ENCODE data around the gene PLAU. TPM values are rescaled to one million over a fixed set of nuclear protein-coding genes. Genes with fewer than 3 reads are reported as not detected.

Gene PLAU
- total and polyA plus RNA-seq, 2 donors (not counting 1 experiment from before 2014, with no cell fraction given) = 93.6 to 98.9 TPM

DNA sequence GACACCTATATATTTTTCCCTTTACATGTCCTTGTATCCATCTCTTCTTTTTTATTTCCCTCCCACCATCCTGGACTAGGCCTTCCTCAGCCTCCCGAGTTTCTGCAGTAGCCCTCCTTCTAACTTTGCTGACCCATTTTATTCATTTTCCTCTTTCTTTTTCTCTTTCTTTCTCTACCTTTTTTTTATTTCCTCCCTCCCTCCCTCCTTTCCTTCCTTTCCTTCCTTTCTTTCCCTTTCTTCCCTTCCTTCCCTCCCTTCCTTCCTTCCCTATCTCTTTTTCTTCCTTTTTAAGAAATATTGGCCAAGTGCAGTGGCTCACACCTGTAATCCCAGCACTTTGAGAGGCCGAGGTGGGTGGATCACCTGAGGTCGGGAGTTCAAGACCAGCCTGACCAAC lies 26.9 kb upstream of the PLAU start:
- Histone ChIP-seq H3K79me2 (ENCODE audit: control insufficient read depth, insufficient read depth, low read length) (no peaks in the 10 kb centered on the region), H3K9me3 (ENCODE audit: control insufficient read depth, insufficient read depth, low read depth, low read length) (no peaks in the 10 kb centered on the region), H3K4me2 (ENCODE audit: extremely low read depth, insufficient read depth, low read length) (no peak overlapping the region), H3K4me3 (replicated peaks in 1 of 4; ENCODE audit: control extremely low read depth in 1 of 4, insufficient read depth in 1 of 4, low read depth in 3 of 4, low read length in 4 of 4) (no peak overlapping the region), H3K9ac (ENCODE audit: insufficient read depth, low read length) (no peak overlapping the region), H2AFZ (ENCODE audit: low read length) (no peak overlapping the region), H3K36me3 (ENCODE audit: control insufficient read depth, insufficient read depth, low read length) (no peaks in the 10 kb centered on the region), H3K27ac (ENCODE audit: insufficient read depth, low read length) (no peak overlapping the region), H3K4me1 (ENCODE audit: control insufficient read depth, extremely low read depth, insufficient read depth, low read length) (peaks cover 27% of the 10 kb centered on the region), H4K20me1 (ENCODE audit: control insufficient read depth, extremely low read depth, insufficient read depth, low read length) (no peaks in the 10 kb centered on the region), H3K27me3 (ENCODE audit: control insufficient read depth, insufficient read depth, low read length) (no peaks in the 10 kb centered on the region)
- TF ChIP-seq, protein P1, sequence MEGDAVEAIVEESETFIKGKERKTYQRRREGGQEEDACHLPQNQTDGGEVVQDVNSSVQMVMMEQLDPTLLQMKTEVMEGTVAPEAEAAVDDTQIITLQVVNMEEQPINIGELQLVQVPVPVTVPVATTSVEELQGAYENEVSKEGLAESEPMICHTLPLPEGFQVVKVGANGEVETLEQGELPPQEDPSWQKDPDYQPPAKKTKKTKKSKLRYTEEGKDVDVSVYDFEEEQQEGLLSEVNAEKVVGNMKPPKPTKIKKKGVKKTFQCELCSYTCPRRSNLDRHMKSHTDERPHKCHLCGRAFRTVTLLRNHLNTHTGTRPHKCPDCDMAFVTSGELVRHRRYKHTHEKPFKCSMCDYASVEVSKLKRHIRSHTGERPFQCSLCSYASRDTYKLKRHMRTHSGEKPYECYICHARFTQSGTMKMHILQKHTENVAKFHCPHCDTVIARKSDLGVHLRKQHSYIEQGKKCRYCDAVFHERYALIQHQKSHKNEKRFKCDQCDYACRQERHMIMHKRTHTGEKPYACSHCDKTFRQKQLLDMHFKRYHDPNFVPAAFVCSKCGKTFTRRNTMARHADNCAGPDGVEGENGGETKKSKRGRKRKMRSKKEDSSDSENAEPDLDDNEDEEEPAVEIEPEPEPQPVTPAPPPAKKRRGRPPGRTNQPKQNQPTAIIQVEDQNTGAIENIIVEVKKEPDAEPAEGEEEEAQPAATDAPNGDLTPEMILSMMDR (conservative IDR thresholded peaks at IDR 0.05 in 1 of 2, IDR thresholded peaks at IDR 0.05 in 1 of 2; ENCODE audit: low read depth in 1 of 2, low read length in 2 of 2) = no peak
- TF ChIP-seq EZH2 (IDR thresholded peaks at IDR 0.05; ENCODE audit: low read length, missing control alignments) = no peak
- no peak for DNase-seq (ENCODE audit: low read depth in 2 of 2)

DNA sequence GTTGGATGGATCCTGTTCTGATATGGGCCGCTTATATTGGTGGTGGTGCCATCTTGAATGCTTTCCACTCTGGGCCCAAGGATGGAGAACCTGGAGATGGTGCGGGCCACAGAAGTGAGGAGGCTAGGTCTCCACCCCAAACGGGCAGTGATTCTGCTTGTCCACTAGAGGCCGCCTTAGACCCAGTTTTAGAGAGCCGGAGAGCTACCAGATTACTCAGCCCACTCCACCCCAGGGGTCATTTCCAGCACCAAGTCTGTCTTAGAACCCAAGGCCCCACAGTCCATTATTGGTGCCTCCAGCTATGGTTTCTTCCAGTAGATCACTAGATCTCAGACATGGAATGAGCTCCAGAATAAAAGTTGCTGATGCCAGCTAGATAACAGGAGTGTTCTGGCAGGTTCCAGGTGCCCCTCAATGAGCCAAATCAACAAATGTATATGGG lies 24.8 kb upstream of the PLAU start:
- H3K4me1 ChIP-seq (ENCODE audit: control insufficient read depth, extremely low read depth, insufficient read depth, low read length) = peaks cover 27% of the 10 kb centered on the region
- no peaks in the 10 kb centered on the region for H3K27me3 ChIP-seq (ENCODE audit: control insufficient read depth, insufficient read depth, low read length)
- H3K9me3 ChIP-seq (ENCODE audit: control insufficient read depth, insufficient read depth, low read depth, low read length) = no peaks in the 10 kb centered on the region
- TF ChIP-seq EZH2 (IDR thresholded peaks at IDR 0.05; ENCODE audit: low read length, missing control alignments) = no peak
- TF ChIP-seq, protein P1 (conservative IDR thresholded peaks at IDR 0.05 in 1 of 2, IDR thresholded peaks at IDR 0.05 in 1 of 2; ENCODE audit: low read depth in 1 of 2, low read length in 2 of 2) = peak; percentile 91
- no peaks in the 10 kb centered on the region for H4K20me1 ChIP-seq (ENCODE audit: control insufficient read depth, extremely low read depth, insufficient read depth, low read length)
- no peaks in the 10 kb centered on the region for H3K36me3 ChIP-seq (ENCODE audit: control insufficient read depth, insufficient read depth, low read length)
- H3K9ac ChIP-seq (ENCODE audit: insufficient read depth, low read length) = no peak overlapping the region
- H3K27ac ChIP-seq (ENCODE audit: insufficient read depth, low read length) = peak overlapping the region; percentile 84
- no peak overlapping the region for H3K4me2 ChIP-seq (ENCODE audit: extremely low read depth, insufficient read depth, low read length)
- no peak overlapping the region for H3K4me3 ChIP-seq (replicated peaks in 1 of 4; ENCODE audit: control extremely low read depth in 1 of 4, insufficient read depth in 1 of 4, low read depth in 3 of 4, low read length in 4 of 4)
- peak overlapping the region; percentile 39 for H2AFZ ChIP-seq (ENCODE audit: low read length)
- peak; percentile 73 to 86 for DNase-seq (ENCODE audit: low read depth in 2 of 2)
- no peaks in the 10 kb centered on the region for H3K79me2 ChIP-seq (ENCODE audit: control insufficient read depth, insufficient read depth, low read length)

DNA sequence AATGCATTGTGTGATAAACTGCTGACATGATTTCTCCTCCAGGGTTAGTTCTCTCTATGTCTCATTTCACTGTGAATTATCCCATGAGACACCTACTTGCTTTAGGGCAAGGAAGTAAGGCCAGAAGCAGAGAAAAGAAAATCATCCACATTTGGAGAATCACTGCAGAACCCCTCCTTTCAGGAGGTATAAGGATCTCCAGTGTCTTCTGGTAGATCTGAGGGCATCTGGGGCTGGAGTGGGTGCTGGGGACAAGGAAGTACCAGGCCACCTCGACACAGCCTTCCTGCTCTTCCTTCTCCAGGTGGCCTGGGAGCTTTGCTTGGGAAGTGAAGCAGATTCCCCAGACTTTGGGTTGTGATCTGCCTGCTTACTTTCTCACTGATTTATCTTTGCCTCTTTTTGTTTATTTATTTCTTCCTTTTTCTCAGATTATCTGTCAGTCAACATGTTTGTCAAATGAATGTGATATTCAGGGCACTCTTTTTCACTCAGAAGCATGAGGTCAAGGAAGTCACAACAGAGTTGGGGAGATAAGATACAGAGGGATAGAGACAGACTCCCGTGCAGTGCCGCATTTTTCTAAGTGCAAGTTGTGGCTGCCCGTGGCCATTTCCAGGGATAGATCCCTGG lies 24.2 kb upstream of the PLAU start:
- Histone ChIP-seq H3K79me2 (ENCODE audit: control insufficient read depth, insufficient read depth, low read length) (no peaks in the 10 kb centered on the region), H4K20me1 (ENCODE audit: control insufficient read depth, extremely low read depth, insufficient read depth, low read length) (no peaks in the 10 kb centered on the region), H3K27ac (ENCODE audit: insufficient read depth, low read length) (peak overlapping the region; percentile 84), H3K9ac (ENCODE audit: insufficient read depth, low read length) (no peak overlapping the region), H3K36me3 (ENCODE audit: control insufficient read depth, insufficient read depth, low read length) (no peaks in the 10 kb centered on the region), H2AFZ (ENCODE audit: low read length) (no peak overlapping the region), H3K4me2 (ENCODE audit: extremely low read depth, insufficient read depth, low read length) (peak overlapping the region; percentile 42), H3K4me3 (replicated peaks in 1 of 4; ENCODE audit: control extremely low read depth in 1 of 4, insufficient read depth in 1 of 4, low read depth in 3 of 4, low read length in 4 of 4) (peak overlapping the region in 1 of 4 experiments; percentile 15), H3K4me1 (ENCODE audit: control insufficient read depth, extremely low read depth, insufficient read depth, low read length) (peaks cover 27% of the 10 kb centered on the region), H3K9me3 (ENCODE audit: control insufficient read depth, insufficient read depth, low read depth, low read length) (no peaks in the 10 kb centered on the region), H3K27me3 (ENCODE audit: control insufficient read depth, insufficient read depth, low read length) (no peaks in the 10 kb centered on the region)
- peak; percentile 17 for DNase-seq (ENCODE audit: low read depth in 2 of 2)
- no peak for TF ChIP-seq EZH2 (IDR thresholded peaks at IDR 0.05; ENCODE audit: low read length, missing control alignments)
- TF ChIP-seq, protein P1 (conservative IDR thresholded peaks at IDR 0.05 in 1 of 2, IDR thresholded peaks at IDR 0.05 in 1 of 2; ENCODE audit: low read depth in 1 of 2, low read length in 2 of 2) = no peak
